ENCODE data around the gene EVX2.
A peak's percentile ranks its signal among the peaks of the same experiment; 100 is the strongest.

EVX2 gene

DNA sequence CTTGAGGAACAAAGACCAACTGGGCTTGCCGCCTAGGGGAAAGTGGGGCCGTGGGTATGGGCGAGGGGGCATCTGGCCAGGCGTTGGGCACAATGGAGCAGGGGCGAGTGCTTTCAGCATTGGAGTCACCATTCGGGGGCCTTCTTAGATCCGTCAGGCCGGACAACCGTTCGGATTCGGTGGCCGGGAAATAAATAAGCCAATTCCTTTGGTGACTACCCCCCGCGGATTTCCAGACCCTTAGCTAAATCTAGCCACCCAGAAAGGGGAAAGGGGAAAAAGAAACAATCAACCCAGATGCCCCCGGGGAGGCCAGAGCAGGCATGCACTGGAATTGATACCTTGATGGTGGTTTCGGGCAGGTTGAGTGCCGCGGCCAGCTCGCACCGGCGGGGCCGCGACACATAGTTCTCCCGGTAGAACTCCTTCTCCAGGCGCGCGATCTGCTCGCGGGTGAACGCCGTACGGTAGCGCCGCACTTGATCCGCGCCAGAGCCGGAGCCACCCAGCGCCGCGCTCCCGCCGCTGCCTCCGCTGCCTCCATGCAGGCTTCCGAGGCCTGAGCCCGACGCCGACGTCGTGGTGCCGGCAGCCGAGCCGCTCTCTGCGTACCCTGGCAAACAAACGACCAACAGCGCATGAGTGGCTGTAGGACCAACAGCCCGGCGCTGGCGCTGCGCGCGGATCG, 1.8 kb downstream of the EVX2 start:
- no peak for DNase-seq

DNA sequence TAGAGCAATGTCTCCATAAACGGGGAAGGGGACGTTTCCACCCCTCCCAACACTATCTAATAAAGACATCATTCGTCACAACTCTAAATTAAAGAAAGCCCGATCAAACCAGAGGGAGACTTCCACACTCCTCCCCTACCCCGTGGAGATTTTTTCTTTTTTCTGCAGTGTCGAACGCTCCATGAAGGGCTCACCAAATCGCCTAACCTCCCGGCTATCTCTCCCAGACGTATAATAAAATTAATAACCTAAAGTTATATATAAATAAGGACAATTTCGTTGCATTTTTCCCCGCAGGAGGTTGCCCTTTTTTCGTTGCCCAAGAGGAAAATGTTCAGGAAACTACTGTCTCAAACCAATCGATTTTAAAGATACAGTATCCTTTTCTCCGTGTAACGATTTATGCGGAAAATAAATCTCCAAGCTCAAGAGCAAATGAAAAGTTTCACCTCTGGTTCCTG, 2.4 kb downstream of the EVX2 start:
- no peak for DNase-seq

DNA sequence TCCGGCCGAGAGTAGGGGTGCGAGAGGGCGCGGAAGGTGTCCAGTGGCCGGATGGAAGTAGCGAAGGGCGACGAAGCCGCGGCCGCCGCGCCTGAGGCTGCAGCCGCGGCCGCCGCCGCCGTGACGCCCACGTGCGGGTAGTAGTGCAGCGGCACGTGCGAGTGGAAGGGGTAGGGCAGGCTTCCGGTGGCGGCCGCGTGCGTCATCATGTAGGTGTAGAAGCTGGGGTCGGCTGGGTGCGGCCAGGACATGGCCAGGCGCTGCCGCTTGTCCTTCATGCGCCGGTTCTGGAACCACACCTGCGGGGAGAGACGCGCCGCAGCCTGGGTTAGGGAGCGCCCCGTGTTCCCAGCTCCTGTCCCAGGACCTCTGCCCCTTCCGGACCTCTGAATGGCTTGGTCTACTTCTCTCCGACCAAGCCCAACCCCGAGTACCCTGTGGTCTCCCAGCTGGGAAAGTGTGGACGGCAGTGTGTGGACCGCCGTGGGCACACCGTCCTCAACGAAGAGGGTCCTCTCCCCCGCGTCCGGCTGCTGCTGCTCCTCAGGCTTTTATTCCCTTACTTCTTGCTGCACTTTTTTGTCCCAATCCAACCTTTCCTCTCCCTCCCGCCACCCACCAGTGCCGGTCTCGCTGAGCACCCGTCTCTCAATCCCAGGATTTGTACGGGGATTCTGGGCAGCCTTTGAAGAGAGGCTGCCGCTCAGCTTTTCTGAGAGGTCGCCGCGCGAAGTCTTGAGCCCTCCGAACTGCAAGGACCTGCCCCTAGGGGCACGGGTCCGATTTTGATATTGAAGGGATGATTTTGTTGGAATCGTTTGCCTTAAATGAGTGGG, 3.0 kb downstream of the EVX2 start:
- no peak for DNase-seq

DNA sequence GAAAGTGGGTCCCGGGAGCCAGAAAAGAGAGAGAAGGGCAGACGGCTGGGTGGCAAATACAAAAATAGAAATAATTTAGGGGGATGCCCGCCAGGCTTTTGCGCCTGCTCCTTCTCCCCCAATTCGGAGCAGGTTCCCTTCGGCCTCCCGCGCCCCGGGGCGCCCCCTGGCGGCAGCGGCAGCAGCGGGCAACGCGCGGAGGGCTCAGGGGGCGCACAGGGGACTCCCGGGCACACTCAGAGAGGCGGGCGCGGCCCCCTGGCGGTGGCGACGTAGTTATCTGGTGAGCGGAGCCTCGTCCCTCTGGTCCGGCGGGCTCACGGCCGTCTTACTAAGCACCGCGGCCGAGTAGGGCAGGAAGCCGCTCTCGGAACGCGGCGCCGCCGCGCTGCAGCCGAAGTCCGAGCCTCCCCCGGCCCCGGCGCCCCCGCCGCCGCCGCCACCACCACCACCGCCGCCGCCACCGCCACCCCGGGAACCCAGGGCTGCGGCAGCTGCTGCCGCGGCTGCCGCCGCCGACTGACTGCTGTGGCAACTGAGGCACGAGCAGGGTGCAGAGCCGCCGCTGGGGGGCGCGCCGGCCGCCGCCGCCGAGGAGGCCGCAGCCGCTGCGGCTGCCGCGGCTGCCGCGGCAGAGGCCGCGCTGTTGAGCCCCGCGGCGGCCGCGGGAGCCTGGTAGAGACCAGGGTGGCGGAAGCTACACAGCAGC, 3.8 kb downstream of the EVX2 start:
- no peak for DNase-seq

DNA sequence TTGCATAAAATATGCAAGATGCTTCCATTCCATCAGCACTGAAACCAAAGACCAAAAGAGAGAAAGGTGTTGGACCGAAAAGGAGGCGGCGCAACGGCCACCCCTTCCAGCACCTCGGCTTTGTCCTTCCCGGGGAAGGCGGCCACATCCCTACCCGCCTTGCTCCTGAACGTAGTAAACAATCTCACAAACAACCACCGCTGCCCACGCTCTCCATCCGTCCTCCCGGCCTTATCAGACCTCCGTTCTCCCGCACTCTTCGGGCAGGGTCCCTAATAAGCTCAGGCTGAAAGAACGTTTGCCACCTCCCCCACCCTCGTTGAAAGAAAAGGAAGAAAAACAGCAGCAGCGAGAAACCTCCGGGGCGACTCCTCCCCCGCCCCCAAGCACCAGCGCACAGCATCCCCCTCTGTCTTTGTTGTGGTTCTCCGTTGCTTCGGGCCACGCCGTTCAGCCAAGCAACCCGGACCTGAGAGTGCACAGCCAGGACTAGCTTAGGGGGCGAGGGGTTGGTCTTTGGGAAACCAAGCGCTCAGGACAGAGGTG, 4.4 kb downstream of the EVX2 start:
- no peak for DNase-seq

GRCh38 chr2:176078541-176079284, 5.0 kb downstream of the EVX2 start:
- no peak for DNase-seq

GRCh38 chr2:176076796-176077195, 7.0 kb downstream of the EVX2 start:
- DNase-seq, result no peak

DNA sequence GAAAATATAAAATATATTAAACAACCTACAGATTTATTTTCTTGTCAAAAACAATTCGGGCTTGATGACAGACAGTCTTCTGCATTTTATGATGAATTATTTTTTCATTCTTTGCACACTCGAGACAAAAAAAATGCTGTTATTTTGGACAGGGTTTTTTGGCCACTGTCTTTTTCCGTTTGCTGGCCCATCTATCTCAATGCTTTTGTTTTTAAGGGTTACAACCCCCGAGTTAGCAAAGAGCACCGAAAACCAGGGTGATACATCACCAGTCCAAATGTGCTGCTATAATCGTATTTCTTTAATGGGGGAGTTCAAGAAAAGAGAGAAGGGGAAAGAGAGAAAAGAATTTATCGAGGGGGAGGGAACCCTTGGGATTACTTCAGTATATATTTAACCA, 7.7 kb downstream of the EVX2 start:
- DNase-seq, result no peak

DNA sequence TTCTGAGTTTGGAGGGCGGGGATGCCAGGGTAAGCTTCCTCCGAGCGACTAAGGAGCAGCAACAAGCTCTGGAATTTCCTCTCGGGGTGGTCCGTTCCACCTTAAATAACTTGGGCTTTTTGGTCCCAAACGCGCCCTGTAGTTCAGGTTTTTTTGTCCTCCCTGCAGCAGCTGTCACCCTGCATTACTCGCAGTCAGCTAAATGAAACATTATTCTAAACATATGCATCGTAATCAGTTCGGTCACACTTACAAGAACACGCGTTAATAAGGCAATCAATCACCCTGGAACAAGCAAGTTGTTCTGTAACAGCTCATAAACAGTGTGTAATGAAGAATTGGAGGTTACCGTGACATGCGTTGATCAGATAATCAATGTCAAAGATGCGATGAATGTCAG, 8.3 kb downstream of the EVX2 start:
- DNase-seq, result peak; percentile 10

DNA sequence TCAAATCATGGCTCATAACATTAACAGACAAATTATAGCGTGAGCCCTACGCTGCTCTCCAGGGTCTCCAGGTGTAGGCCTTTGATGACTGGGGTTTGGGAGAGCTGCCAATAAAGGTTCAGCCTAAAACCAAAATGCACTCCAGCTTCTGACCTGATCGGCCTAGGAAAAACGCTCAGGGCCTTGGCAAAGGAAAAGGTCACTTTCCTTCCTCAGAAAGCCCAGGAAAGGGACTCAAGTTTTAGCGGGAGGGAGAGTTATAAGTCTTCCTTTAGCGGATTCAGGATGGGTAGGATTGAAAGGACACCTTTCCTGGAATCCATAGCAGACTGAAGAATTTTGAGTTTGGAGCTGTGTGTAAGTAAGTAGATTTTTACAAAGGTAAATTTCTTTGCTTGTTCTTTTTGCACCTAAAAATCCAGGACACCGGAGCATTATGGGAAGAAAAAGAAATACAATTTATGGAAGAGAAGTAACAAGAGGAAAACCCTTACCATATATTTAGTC, 8.8 kb downstream of the EVX2 start:
- no peak for DNase-seq

DNA sequence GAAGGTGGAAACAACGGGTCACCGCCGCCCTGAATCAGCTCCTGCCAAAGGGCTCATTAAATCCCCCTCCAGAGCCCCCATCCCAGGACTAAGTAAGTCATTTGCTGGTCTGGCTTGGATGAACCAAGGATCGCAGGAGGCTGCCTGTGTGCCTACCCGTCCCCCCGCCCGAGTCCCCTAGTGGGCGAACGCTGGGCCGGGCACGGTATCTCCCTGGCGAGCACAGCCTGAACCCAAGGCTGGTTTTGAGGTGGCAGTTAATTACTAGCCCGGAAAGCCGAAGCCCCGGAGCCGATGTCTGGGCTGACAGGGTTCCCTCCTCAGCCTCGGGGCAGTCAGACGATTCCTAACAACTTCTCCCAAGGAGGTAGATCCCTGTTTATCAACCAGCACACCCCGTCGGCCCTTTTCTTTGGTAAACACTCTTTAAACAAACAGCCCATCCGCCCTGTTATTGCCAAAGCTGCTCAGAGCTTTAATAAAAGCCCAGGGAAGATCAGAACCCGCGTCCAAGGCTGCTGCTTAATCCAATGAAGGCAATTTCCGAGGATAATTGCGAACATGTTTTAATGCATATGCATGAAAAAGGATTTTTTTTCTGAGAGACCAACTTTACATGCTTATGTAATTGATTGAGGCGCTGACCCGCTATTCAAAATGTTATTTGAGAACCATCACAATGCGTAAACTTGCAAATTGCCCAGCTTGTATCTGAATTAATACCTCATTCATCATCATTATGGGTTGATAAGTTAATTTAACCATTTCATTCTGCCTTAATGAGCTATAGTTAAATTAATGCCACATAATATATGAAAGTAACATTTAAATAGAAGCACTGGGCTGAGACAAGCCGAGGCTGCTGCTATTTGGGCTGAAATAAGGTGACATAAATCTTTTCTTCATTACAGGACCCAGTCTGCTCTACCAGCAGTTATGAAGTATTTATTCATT, 10.5 kb downstream of the EVX2 start:
- no peak for DNase-seq

- DNase-seq, result no peak
These were observed 11.5 kb downstream of the EVX2 start for GRCh38 chr2:176072292-176072669.

GRCh38 chr2:176071330-176072291, 12.2 kb downstream of the EVX2 start:
- no peak for DNase-seq

DNA sequence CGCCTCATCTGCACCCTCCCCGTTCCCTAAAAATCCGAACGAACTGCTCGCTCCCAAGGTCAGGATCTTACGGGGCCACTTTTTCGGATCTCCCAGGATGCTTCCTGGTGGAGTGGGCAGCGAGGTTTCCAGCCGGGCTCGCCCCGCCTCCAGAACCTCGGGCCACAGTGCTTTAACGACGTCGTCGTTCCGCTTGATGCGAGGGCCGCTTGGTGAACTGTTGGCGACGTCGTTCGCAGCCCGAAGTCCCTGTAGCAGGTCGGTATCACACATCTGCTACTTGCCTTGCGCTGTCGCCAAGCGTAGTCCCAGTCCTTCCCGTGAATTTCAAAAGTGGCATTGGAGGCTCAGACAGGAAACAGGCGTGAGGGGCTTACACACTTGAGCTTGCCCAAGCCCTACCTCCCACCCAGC, 15.3 kb downstream of the EVX2 start:
- DNase-seq, result no peak

- DNase-seq, result no peak
These were observed 16.0 kb downstream of the EVX2 start for GRCh38 chr2:176067589-176068418.

DNA sequence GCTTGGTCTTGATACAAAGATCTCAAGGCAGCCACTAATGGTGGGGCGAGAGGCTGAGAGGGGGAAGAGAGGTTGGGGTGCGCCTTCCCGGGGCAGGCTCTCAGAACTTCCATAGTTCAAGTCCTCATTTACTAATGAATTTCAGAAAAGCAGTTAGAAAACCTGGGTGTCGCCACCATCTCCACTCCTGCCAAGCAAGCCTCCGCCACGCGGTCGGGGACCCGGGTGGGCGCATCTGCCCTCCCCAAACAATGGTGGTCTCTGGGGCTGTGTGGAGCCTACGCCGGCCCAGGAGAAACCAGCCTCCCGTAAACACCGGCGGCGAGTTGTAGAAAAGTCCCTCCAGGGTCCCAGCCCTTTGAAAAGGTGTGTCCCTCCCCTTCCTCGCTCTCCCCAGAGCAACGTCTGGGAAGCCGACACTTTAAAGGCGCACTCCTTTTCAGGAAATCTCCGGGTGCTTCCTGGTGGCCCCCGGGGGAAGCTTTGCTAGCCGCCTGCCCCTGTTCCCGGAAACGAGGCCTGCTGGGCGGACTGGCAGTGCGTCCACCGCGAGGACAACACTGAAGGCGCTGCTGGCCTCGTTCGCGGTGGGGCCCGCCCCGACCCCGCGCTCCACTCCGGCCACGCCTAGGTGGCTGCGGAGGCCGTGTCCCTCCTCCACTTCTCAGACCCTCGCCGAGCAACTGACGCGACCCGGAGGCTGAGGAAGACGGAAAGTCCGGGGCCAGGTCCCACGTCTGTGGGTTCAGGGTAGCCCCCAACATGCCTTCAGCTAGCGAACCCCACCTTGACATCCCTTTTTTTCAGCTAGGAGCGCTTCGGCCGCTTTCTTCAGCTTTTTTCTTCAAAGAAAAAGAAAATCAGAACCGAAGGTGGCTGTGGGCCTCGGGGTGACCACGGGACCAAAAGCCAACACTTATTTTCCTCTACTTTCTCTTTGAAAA, 16.8 kb downstream of the EVX2 start:
- no peak for DNase-seq

DNA sequence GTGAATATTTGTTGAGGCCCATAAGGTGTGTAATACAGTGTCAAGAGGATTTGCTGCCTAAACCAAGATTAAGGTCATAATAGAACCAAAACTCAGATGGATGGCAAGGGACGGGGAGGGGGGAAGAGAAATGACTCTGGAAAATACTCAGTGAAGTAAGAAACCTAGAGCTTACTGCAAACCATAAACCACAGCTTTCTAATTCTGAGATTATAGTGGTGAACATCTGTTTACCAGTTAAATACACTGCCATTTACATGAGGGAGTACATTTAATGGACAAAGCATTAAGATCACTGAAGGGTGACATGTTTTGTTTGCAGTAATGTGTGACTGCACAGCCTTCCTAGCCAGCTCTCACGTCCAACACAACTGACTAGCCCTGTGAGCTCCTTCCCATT, 19.8 kb downstream of the EVX2 start:
- DNase-seq, result no peak

DNA sequence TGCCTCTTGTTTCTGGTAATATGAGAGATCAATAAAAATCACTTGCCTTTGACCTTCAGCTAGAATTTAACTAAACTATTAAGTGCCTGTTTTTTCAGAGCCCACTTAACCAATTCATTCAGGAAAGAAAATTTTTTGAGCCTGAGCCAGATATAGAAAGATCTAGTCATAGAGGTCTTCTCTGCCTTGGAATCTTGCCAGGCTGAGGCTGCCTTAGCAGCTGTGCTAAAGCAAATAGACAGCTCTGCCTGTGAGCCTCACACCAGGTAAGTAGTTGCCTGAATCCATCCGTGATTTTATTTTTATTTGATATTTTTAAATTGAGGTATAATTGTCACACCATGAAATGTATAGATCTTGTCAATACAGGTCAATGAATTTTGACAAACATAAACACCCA, 27.4 kb downstream of the EVX2 start:
- DNase-seq, result no peak
